Activated naive CD4-positive, alpha-beta T cell treated with anti-CD3 and anti-CD28 coated beads, Interleukin-2, amount 50 U/mL, for 72 hours (primary cell): ENCODE measurements around the gene CPE. TPM values are rescaled to one million over a fixed set of nuclear protein-coding genes. Genes with fewer than 3 reads are reported as not detected.
"Not testable (repeated sequence)": the region's sequence is repeated elsewhere in the genome, so short reads cannot be mapped to it uniquely, and the experiment has no call there.

ENCODE experiments used
- ATAC-seq, 2 donors: fragments of 150-1000 bp; cut with Tn5 transposase; 2 replicates each; pipeline ENCODE4 v1.10.0; 2021; ENCODE audit warnings: mild to moderate bottlenecking in 2 of 2, moderate library complexity in 2 of 2
- DNase-seq, 2 donors: peaks; one replicate each; pipeline ENCODE4 v3.0.0; 2021 to 2022; ENCODE audit warnings: low spot score in 2 of 2
- H3K27ac Mint-ChIP-seq, 2 donors: one replicate each; pipeline ENCODE4 v1.8.0; 2022; ENCODE audit warnings: mild to moderate bottlenecking in 2 of 2, mixed read lengths in 2 of 2
- H3K36me3 Mint-ChIP-seq, 2 donors: one replicate each; pipeline ENCODE4 v1.8.0; 2022; ENCODE audit warnings: mixed read lengths in 2 of 2
- H3K9me3 Mint-ChIP-seq, 2 donors: one replicate each; pipeline ENCODE4 v1.8.0; 2022; ENCODE audit warnings: mixed read lengths in 2 of 2
- total RNA-seq, 2 donors: library from RNA; stranded (reverse); gene quantifications; one replicate each; pipeline ENCODE4 v1.2.3, GENCODE V29; 2022

Gene CPE
- total RNA-seq = not detected

DNA sequence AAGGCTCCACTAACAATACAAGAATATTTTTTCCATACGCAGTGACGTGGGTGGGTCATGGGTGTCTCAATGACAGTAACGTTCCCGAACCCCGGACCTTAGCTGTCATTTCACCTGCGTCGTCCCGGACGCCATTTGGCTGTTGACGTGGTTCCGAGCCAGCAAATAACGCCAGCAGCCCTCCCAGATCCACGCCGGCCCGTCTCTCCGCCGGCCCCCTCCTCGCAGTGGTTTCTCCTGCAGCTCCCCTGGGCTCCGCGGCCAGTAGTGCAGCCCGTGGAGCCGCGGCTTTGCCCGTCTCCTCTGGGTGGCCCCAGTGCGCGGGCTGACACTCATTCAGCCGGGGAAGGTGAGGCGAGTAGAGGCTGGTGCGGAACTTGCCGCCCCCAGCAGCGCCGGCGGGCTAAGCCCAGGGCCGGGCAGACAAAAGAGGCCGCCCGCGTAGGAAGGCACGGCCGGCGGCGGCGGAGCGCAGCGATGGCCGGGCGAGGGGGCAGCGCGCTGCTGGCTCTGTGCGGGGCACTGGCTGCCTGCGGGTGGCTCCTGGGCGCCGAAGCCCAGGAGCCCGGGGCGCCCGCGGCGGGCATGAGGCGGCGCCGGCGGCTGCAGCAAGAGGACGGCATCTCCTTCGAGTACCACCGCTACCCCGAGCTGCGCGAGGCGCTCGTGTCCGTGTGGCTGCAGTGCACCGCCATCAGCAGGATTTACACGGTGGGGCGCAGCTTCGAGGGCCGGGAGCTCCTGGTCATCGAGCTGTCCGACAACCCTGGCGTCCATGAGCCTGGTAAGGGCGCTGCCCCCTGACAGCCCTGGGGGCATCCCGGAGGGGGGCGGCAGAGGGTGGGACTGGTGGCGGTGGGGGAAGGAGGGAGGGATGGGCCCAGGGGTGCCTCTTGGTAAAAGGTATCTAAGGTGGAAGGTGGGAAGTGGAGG lies at the start of gene CPE:
TSS of gene CPE (plus strand) at position 264 of the 933 bp plus-strand sequence. CDS start at position 478, 214 bp downstream.
- peak; percentile 98 to 100 for ATAC-seq
- peaks cover 0 to 9% of the 10 kb centered on the region in 2 donors for H3K9me3 Mint-ChIP-seq
- no peak within 1 kb of the TSS for H3K27ac Mint-ChIP-seq
- peak in 1 of 2 donors; percentile 76 for DNase-seq
- peaks cover 0 to 13% of the 10 kb centered on the region in 2 donors for H3K36me3 Mint-ChIP-seq

- Mint-ChIP-seq H3K9me3 (no peaks in the 10 kb centered on the region), H3K27ac (peak overlapping the region in 1 of 2 donors; percentile 85), H3K36me3 (peaks cover 5 to 24% of the 10 kb centered on the region in 2 donors)
- DNase-seq (no peak), ATAC-seq (no peak)
Observed at GRCh38 chr4:165330071-165330470, 48.7 kb upstream of the CPE start.

- Mint-ChIP-seq H3K9me3 (no peaks in the 10 kb centered on the region), H3K36me3 (peaks cover 5 to 20% of the 10 kb centered on the region in 2 donors)
- ATAC-seq = no peak
Observed at GRCh38 chr4:165330666-165331065, 48.1 kb upstream of the CPE start.

DNA sequence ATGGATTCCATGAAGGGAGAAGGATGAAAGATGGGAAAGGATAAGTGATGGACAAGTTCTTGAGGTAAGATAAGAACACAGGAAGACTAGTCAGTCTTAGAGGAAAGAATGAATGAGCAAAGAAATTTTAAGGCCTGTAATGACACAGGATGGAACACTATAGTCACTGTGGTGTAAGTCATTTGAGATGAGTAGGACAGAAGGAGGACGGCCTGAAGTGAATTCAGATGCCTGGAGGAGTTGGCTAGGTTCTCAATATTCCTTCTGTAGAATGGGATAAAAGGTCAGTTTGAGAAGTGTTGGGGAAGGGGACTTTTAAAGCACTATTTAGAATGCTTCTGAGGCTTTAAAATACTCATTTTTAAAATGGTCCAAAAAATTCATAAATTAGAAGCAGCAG lies 47.4 kb upstream of the CPE start:
- ATAC-seq (peak; percentile 16 to 22), DNase-seq (no peak)
- H3K36me3 Mint-ChIP-seq = peaks cover 5 to 20% of the 10 kb centered on the region in 2 donors
- H3K27ac Mint-ChIP-seq = peak overlapping the region; percentile 40 to 85
- H3K9me3 Mint-ChIP-seq = no peaks in the 10 kb centered on the region

More at GRCh38 chr4:165330666-165331065, 48.1 kb upstream of the CPE start:
- peak overlapping the region; percentile 63 to 85 for H3K27ac Mint-ChIP-seq
- DNase-seq = no peak

- ATAC-seq (no peak), DNase-seq (no peak)
- H3K27ac Mint-ChIP-seq = peak overlapping the region; percentile 4 to 85
- no peaks in the 10 kb centered on the region for H3K9me3 Mint-ChIP-seq
- peaks cover 5 to 20% of the 10 kb centered on the region in 2 donors for H3K36me3 Mint-ChIP-seq
Observed at GRCh38 chr4:165331823-165332222, 47.0 kb upstream of the CPE start.

- Mint-ChIP-seq H3K27ac (peak overlapping the region; percentile 17 to 33), H3K9me3 (no peaks in the 10 kb centered on the region), H3K36me3 (peaks cover 5 to 20% of the 10 kb centered on the region in 2 donors)
- ATAC-seq = no peak
- no peak for DNase-seq
Observed at GRCh38 chr4:165332502-165332901, 46.3 kb upstream of the CPE start.

GRCh38 chr4:165335163-165335703 lies 43.6 kb upstream of the CPE start:
- Mint-ChIP-seq H3K36me3 (peaks cover 5 to 19% of the 10 kb centered on the region in 2 donors), H3K27ac (no peak overlapping the region), H3K9me3 (no peaks in the 10 kb centered on the region)
- no peak for ATAC-seq
- DNase-seq = no peak

- Mint-ChIP-seq H3K27ac (no peak overlapping the region), H3K36me3 (peaks cover 0 to 6% of the 10 kb centered on the region in 2 donors), H3K9me3 (no peaks in the 10 kb centered on the region)
- ATAC-seq = no peak
- DNase-seq = no peak
Observed at GRCh38 chr4:165336743-165337142, 42.1 kb upstream of the CPE start.

- H3K36me3 Mint-ChIP-seq, H3K27ac Mint-ChIP-seq, H3K9me3 Mint-ChIP-seq: not testable (repeated sequence)
Observed at GRCh38 chr4:165342340-165342739, 36.5 kb upstream of the CPE start.

DNA sequence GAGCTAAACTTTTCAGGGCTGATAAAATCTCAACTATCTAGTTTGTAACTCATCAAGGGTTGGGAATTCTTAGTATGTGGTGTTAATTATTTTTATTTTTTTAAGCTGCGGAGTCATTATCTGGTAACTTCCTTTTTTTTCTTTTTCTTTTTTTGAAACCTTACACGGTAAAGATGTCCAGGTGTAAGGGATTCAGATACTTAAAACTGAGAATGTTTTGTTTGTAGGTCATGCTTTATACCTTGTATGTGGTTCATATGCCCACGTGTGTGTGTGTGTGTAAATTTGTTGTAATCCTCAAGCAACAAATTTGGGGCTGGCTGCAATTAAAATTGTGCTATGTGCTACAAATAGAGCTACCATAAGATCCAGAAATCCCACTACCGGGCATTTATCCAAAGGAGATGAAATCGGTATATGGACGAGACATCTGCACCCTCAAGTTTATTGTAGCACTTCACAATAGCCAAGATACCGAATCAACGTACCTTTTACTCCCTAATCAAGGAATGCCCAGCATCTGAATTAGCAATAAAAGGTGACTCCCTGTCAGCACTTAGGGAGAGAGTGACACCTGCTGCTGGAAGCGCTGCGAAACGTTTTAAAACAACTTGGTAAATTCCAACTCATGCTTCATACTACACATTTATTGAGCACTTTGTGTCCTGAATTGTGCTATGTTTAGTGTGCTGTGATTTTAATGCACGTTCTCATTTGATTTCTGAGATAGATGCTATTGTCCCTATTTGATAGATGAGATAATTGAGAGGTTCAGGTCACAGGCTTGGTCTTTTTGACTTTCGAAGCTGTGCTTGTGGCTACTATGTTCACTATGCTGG lies 35.2 kb upstream of the CPE start:
- ATAC-seq (no peak), DNase-seq (no peak)
- H3K36me3 Mint-ChIP-seq = no peaks in the 10 kb centered on the region
- H3K27ac Mint-ChIP-seq = peak overlapping the region in 1 of 2 donors; percentile 60
- no peaks in the 10 kb centered on the region for H3K9me3 Mint-ChIP-seq

More at GRCh38 chr4:165342340-165342739, 36.5 kb upstream of the CPE start:
- ATAC-seq, DNase-seq: not testable (repeated sequence)

- no peak overlapping the region for H3K27ac Mint-ChIP-seq
- H3K36me3 Mint-ChIP-seq = no peaks in the 10 kb centered on the region
- no peaks in the 10 kb centered on the region for H3K9me3 Mint-ChIP-seq
- DNase-seq (no peak), ATAC-seq (no peak)
Observed at GRCh38 chr4:165345666-165346417, 33.0 kb upstream of the CPE start.

GRCh38 chr4:165347647-165348569 lies 30.9 kb upstream of the CPE start:
- H3K27ac Mint-ChIP-seq = peak overlapping the region in 1 of 2 donors; percentile 7
- ATAC-seq = no peak
- DNase-seq = no peak

GRCh38 chr4:165351359-165352130 lies 27.3 kb upstream of the CPE start:
- Mint-ChIP-seq H3K27ac (no peak overlapping the region), H3K9me3 (no peaks in the 10 kb centered on the region), H3K36me3 (no peaks in the 10 kb centered on the region)
- DNase-seq (peak in 1 of 2 donors; percentile 11), ATAC-seq (no peak)

More at GRCh38 chr4:165347647-165348569, 30.9 kb upstream of the CPE start:
- no peaks in the 10 kb centered on the region for H3K9me3 Mint-ChIP-seq
- H3K36me3 Mint-ChIP-seq = no peaks in the 10 kb centered on the region

- ATAC-seq = peak in 1 of 2 donors; percentile 38
- Mint-ChIP-seq H3K9me3 (no peaks in the 10 kb centered on the region), H3K27ac (no peak overlapping the region), H3K36me3 (no peaks in the 10 kb centered on the region)
- no peak for DNase-seq
Observed at GRCh38 chr4:165355900-165356300, 22.9 kb upstream of the CPE start.
